HG03280 (cell line): ENCODE data around the gene TCF19.
A peak's percentile ranks its signal among the peaks of the same experiment; 100 is the strongest.

ENCODE experiments used
- ATAC-seq: cut with Tn5 transposase; IDR thresholded peaks from one replicate; pipeline ENCODE4 v1.9.1; 2021; ENCODE audit warnings: mild to moderate bottlenecking, moderate library complexity; ENCODE audit not compliant: unreplicated experiment

The TCF19 gene

DNA sequence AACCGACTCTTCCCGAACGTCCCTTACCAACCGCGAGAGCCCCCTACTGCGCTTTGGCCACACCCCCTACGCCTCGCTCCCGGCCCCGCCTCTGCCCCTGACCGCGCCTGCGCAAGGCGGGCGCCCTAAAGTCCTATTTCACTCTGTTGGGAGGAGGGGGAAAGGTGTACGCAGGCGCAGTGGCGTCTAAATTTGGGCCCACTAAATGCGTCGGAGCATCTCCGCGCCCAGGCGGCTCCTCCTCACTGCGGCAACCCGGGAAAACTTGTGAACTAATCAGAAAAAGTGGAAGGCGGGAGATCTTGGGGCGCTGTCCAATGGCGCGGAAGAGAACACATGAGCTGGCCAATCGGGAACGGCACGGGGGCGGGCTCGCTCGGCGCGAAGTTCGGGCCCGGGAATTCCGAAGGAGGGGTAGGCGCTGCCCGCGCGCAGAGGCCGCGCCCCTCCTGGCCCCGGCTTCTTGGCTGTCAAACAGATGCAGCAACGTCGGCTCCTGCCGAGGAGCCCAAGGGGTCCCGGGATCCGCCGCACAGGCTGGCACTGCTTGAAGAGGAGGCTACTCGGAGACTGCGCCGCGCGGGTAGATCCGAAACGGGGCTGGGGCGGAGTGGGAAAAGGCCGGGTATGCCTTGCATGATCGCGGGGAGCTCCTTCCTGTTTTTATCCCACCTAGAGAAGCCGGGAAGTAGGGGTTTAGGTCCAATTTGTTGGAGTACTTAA, at the start of gene TCF19:
Gene TCF19, plus strand, starts transcription at position 450 of the 723 bp plus-strand sequence. CDS start 881 bp downstream, outside the sequence.
- peak; percentile 89 for ATAC-seq

GRCh38 chr6:31110825-31111582, 47.4 kb upstream of the TCF19 start:
- ATAC-seq: no peak

GRCh38 chr6:31111712-31112111, 46.7 kb upstream of the TCF19 start:
- no peak for ATAC-seq

DNA sequence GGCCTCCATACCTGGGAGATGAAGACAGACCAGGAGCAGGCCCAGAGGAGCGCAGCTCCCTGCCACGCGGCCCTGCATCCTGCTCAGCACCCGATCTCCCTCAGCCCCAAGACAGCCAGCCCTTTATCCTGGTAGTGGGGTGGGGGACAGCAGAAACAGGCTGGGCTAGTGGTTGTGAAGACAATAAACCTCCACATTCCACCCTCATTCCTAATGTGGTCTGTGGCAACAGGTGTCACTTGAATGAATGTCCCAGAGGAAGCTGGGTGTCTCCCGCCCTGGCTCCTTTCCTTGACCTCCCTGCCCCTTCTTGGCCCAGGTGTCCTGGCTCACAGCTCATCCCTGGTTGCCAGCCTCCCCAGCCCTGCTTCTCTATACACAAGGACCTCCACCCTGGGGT, 45.9 kb upstream of the TCF19 start, which contains the start of gene C6orf15:
Gene C6orf15, minus strand, starts transcription at position 98 of the 400 bp plus-strand sequence. Its CDS starts 20 bp downstream, at position 78.
- no peak for ATAC-seq

- no peak for ATAC-seq
These were observed 44.4 kb upstream of the TCF19 start for GRCh38 chr6:31113861-31114540.

GRCh38 chr6:31114541-31114878, 43.9 kb upstream of the TCF19 start, which contains the start of gene PSORS1C1:
Gene PSORS1C1, plus strand, starts transcription at chr6:31114800. Its CDS starts 14,833 bp downstream, at chr6:31129633.
- ATAC-seq: no peak

DNA sequence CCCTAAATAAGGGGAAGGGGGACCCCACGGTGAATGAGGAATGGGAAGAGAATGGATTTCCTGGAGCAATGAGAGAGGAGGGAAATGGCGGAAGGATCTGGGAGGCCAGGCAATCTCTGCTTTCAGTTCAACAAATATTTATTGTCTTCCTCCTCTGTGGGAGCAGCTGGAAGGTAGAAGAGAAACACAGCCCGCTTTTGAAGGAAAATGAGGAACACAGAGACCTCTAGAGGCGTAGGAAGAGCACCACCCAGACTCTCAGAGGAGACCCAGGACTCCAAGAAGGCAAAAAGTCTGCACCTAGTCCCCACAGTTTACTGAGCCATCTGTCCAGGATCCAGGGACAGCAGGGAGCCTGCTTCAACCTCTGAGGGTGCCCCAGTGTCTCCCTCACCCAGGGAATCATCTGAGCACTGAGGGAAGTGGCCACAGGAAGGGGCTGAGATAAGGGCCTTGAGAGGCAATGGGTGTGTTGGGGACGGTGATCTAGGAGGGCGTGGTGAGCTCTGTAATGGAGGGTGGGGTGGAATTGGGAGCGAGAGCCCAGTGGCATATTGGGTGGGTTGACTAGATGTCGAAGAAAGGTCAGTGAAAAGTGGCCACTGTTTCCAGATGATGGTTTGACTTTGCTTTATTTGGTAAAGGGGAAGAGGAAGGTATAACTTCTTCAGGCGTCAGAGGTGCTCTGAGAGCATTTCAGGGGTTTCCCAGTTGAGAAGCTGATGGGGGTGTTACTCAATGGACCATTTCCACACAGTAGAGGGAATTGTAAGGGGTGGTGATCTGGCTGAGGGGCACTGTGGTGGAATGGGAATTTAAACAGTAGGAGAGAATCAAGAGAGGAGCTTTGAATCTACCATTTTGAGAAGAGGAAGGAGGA, 43.2 kb upstream of the TCF19 start:
- no peak for ATAC-seq

DNA sequence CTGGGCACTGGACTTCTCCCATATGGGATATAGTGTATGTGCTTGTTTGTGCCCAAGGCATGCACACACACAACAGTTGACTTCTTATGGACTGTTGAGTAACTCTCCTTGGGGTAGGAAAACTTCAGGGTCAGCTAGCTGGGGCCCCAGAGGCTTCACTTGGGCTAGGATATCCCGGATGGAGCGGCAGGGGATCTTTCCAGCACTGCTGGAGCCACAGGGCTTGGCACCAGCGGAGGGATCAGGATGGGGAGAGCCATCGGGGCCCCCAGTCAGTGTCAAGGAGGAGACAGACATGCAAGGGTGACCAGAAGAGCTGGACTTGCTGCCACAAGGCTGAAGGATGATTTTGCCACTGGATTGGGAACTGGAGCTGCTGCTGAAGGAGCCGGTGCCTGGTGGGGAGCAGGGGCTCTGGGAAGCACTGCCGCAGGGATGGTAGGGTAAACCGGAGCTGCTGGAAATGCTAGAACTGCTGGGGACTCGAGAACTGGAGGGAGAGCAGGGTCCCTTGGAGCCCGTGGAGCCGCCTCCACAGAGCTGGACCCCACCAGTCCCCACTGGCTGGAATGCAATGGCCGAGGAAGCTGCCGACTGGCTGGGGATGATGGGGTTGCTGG, 42.3 kb upstream of the TCF19 start:
- ATAC-seq: no peak

DNA sequence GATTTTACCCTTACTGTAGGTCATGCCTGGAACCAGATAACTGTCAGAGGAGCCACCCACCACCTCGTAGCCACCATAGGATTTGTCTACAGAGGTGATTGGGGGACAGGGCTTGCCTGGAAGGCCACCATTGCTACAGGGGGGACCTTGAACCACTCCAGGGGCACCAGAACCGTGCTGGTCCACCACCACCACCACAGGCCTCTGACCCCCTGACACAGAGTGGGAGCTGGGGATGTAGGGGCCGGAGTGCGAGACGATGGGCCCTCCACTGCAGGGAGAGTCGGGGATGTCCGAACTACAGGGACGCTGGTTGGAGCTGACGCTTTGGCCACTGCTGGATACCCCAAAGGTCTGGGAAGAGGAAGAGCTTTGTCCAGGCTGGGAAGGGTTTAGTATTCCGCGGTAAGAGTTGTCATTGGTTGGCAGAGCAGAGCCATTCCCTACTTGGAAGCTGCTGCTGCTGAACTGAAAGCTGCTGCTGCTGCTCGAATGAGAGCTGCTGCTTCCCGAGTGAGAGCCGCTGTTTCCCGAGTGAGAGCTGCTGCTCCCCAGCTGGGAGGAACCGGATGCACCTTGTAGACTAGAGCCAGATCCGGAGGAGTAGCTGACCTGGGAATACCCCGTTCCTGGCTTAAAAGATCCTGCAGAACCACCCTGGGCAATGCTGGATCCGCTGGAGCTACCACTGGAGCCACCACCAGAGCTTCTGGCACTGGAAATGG, 41.6 kb upstream of the TCF19 start:
- no peak for ATAC-seq

DNA sequence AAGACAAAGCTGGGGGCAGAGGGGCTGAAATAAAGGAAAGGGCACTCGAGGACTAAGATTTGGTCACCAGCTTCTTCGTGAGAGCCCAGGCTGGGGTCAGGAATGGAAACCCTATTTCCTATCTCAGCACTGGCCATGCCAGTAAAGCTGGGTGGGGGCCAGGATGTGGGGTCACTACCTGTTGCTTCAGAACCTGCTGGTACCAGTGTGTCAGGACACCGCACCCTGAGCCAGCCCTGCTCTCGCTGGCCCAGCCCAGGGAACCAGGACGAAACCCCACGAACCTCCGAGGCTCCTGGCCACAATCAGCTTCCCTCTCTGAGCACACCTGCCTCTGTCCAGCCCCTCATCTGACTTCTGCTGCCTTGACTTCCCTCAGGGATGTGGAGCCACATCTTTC, 40.2 kb upstream of the TCF19 start:
- no peak for ATAC-seq

- no peak for ATAC-seq
These were observed 38.1 kb upstream of the TCF19 start, which contains the start of gene CDSN for GRCh38 chr6:31120151-31120915. Gene CDSN, minus strand, starts transcription at chr6:31120446. Its CDS starts 27 bp downstream, at chr6:31120419.

DNA sequence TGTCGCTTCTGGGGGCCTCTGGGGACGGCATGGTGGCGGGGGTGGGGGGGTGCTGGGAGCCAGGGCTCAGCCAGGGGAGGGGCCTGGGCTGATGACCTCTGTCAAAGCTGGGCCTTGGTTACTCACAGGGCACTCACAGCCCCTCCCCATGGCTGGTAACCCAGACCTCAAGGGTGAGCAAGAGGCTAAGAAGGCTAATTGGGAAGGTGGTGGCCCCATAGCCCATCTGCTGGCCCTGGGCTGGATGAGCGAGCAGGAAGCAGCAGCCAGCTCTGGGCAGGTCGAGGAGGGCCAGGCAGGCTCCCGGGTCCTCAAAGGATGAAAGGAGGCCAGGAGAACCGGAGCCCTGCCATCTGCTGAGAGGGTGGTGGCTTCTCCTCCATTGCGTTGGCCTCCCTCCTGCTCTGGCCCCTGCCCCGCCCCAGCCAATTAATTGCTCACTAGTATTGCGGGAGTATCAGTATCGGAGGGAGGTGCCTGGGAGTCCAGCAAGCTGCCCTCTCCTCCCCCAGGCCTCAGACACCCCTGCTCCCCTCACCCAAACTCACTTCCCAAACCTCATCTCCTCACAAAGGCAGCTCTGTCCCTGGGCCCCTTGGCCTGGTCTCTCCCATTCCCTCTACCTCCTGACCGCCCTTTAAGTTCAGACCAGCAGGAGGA, 37.1 kb upstream of the TCF19 start:
- ATAC-seq: no peak

GRCh38 chr6:31122791-31123706, 35.3 kb upstream of the TCF19 start:
- ATAC-seq: no peak

GRCh38 chr6:31125162-31125561, 33.2 kb upstream of the TCF19 start:
- ATAC-seq: no peak

DNA sequence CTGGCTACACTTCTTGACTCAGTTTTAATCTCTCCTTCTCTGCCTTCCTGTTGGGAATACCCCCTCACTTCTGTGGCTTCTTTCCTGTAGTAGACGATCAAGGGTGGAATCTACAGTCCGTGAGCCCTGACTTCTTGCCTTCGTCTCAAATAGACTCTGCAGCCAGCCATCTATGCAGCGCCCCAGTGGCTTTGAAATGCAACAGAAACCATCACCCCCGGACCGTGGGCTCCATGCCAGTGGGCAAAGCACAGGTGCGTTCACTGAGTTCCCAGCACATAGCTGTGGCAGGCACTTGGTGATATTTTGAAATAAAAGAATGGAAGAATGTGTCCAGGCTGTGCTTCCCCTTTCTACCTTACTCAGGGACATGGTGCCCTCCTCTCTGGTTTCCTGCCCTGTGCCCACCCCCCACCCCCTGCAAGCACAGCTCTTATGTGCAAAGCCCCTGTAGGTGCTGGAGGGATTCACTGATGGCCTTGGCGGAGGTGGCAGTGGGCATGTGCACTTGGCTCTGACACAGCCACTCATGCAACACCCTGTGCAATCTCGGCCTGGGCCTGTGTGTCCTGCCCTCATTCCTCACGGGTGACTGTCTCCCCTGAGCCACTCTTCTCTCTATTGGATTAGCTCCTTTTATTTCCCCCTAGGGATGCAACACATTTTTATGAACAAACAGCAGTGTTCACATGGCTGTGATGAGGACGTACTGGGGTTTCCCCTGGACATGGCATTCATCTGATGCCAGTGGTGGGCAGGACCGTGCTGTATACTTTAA, 32.6 kb upstream of the TCF19 start:
- no peak for ATAC-seq
